ENCODE measurements around the gene TMEM116. TPM values are rescaled to one million over a fixed set of nuclear protein-coding genes. Genes with fewer than 3 reads are reported as not detected.

The TMEM116 gene
- total RNA-seq, 4 donors from 2014 or later = 8.1 to 19.9 (median 13.7) TPM

GRCh38 chr12:111887926-111888745 lies 124.8 kb downstream of the TMEM116 start:
- intact Hi-C loops (cut with DNase I; ENCODE audit: low total_unique reads) = no loop called here
- H3K4me3 ChIP-seq (ENCODE audit: low read depth, poor library complexity, severe bottlenecking) = no peak overlapping the region
- WGBS, 2 donors = 89 to 90% methylated on average over 11 of the region's 11 CpGs
- no peak for DNase-seq (ENCODE audit: low spot score in 2 of 2)
- TF ChIP-seq CTCF (IDR thresholded peaks at IDR 0.05) (no peak), POLR2A (IDR thresholded peaks at IDR 0.05) (no peak)

- no peak overlapping the region for H3K4me3 ChIP-seq (ENCODE audit: low read depth, poor library complexity, severe bottlenecking)
- 85 to 89% methylated on average over 7 of the region's 7 CpGs for WGBS, 2 donors
- DNase-seq (ENCODE audit: low spot score in 2 of 2) = no peak
- TF ChIP-seq CTCF (IDR thresholded peaks at IDR 0.05) (no peak), POLR2A (IDR thresholded peaks at IDR 0.05) (no peak)
- intact Hi-C loops (cut with DNase I; ENCODE audit: low total_unique reads) = no loop called here
Measured at GRCh38 chr12:111886662-111887545, 126.1 kb downstream of the TMEM116 start.

GRCh38 chr12:111881716-111882115 lies 131.2 kb downstream of the TMEM116 start:
- no peak for DNase-seq (ENCODE audit: low spot score in 2 of 2)
- TF ChIP-seq CTCF (IDR thresholded peaks at IDR 0.05) (no peak), POLR2A (IDR thresholded peaks at IDR 0.05) (no peak)
- H3K4me3 ChIP-seq (ENCODE audit: low read depth, poor library complexity, severe bottlenecking) = no peak overlapping the region
- intact Hi-C loops (cut with DNase I; ENCODE audit: low total_unique reads) = no loop called here
- WGBS, 2 donors = 96 to 100% methylated on average over 1 of the region's 1 CpG

Small RNA genes within 50 kb of the gene (microRNA-seq; reads per million reads assigned to microRNA genes)
- gene MIR3657 (ENCODE audit: borderline number of aligned reads in 1 of 2, borderline replicate concordance in 2 of 2) = 0 reads per million in 2 donors

Other genes starting within 250 kb of the TMEM116 start
- 100 to 1,000 TPM; 151 to 179 (median 157) TPM for gene ALDH2, start 246.2 kb downstream of the TMEM116 start, total RNA-seq
- gene MAPKAPK5, start 170.9 kb downstream of the TMEM116 start, total RNA-seq = 10 to 100 TPM; 34.8 to 60.5 (median 49.5) TPM
- 10 to 100 TPM; 72.7 to 88.7 (median 82.8) TPM for gene ERP29, start 261 bp upstream of the TMEM116 start, total RNA-seq
- 10 to 100 TPM; 13.9 to 30.8 (median 23.0) TPM for gene NAA25, start 95.6 kb upstream of the TMEM116 start, total RNA-seq
- 10 to 100 TPM; 46.3 to 82.9 (median 67.4) TPM for gene TRAFD1, start 112.4 kb upstream of the TMEM116 start, total RNA-seq

Data from lower leg skin (tissue), 4 donors.